Measurements from ENCODE around the gene ZNF469.
"Not testable (repeated sequence)": the region's sequence is repeated elsewhere in the genome, so short reads cannot be mapped to it uniquely, and the experiment has no call there.

The ZNF469 gene

DNA sequence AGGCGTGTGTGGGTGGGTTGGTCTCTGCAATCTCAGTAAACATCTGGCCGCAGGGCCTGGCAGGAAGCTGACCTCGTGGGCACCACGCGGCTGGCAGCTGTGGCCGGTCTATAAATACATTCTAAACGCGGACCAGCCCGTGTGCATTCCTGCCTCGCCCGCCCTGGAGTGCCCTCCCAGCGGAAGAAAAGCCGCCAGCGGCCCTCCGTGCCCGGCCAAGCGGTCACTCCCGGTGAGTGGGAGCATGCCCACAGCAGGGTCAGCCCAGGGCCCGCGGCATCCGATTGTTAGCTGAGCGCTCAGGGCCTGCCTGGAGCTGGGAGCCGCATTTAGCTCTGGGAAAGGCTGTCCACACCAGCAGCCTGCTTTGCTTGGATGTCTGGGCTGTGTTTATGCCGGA lies 10.3 kb downstream of the ZNF469 start:
- no peak for DNase-seq

DNA sequence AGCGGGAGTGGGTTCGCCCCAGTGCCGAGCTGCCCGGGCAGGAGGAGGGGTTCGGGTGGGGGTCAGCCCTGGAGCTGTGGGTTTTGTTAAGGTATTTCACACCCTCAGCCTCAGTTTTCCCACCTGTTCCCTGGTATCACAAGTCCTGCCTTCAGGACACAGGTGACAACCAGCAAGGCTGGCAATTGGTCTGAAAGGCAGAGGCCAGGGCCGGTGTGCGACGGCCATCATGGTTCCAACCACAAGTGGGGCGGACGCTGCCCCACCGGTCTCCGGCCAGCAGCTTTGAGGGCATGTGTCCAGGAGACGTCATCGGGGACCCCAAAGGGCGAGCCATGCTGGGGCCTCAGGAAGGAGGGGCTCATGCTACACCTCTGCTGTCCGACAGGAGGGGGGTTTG lies 10.8 kb downstream of the ZNF469 start:
- DNase-seq = no peak

- no peak for DNase-seq
Measured at GRCh38 chr16:88394426-88394825, 11.7 kb downstream of the ZNF469 start.

- no peak for DNase-seq
Measured at GRCh38 chr16:88395669-88396584, 13.2 kb downstream of the ZNF469 start.

DNA sequence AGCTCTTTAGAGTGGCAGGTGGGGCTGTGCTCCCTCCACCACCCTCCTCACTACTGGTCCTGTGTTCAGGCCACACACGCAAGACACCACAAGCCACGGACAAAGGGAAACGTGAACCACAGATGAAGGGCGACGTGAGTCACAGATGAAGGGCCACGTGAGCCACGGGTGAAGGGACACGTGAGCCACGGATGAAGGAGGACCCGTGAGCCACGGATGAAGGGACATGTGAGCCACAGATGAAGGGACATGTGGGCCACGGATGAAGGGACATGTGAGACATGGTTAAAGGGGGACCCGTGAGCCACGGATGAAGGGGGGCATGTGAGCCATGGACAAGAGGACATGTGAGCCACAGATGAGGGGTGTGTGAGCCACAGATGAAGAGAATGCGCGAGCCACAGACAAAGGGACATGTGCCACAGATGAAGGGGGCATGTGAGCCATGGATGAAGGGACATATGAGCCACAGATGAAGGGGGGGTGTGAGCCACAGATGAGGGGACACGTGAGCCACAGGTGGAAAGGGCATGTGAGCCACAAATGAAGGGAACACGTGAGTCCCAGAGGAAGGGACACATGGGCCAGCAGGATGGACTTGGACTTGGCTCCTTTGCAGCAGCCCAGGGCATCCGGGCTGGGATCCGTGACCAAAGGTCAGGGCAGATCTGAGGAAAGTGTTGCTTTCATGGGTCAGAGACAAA lies 15.6 kb downstream of the ZNF469 start:
- DNase-seq = no peak

DNA sequence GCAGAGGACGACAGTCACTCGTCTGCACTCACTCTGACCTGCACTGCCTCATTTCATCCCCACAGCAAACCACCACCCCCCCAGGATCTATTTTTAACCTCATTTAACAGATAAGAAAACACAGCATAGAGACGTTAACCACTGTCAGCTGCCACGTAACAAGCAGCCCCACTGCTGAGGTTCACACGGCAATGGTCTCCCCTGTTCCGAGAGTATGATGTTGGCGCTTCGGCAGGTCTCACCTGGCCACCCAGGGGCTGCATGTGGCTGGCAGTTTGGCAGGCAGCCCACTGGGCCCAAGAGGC lies 16.1 kb downstream of the ZNF469 start:
- DNase-seq = no peak

GRCh38 chr16:88400186-88400585 lies 17.4 kb downstream of the ZNF469 start:
- no peak for DNase-seq

GRCh38 chr16:88401604-88402246 lies 19.0 kb downstream of the ZNF469 start:
- no peak for DNase-seq

DNA sequence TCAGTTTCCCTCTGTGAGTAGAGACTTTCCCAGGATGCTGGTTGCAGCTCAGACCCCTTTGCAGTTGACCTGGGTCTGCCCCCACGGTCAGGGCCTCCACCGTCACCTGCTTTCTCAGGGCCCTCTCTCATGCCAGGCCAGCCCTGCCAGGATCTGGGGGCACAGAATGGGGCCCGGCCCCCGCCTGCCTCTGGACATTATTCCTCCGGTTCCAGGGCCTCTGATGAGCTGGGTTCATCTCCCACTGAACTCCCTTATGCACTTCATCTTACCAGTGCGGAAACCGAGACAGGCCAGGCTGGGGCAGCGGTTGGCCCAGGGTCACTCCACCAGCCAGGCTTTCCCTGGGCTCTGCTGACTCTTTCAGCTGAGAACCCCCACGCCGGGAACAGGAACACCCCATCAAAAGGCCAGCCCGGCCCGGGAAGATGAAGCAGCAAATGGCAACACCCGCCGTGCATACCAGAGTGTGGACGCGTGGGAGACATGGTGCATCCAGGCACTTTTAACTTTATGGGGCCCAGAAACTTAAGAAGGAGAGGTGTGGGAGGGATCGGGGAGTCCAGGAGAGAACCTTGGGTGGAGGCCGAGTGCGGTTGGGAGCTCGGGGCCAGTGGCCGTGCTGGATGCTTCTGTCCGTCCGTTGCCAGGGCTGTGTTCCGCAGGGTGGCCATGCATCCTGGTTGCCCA lies 19.9 kb downstream of the ZNF469 start:
- DNase-seq = no peak

DNA sequence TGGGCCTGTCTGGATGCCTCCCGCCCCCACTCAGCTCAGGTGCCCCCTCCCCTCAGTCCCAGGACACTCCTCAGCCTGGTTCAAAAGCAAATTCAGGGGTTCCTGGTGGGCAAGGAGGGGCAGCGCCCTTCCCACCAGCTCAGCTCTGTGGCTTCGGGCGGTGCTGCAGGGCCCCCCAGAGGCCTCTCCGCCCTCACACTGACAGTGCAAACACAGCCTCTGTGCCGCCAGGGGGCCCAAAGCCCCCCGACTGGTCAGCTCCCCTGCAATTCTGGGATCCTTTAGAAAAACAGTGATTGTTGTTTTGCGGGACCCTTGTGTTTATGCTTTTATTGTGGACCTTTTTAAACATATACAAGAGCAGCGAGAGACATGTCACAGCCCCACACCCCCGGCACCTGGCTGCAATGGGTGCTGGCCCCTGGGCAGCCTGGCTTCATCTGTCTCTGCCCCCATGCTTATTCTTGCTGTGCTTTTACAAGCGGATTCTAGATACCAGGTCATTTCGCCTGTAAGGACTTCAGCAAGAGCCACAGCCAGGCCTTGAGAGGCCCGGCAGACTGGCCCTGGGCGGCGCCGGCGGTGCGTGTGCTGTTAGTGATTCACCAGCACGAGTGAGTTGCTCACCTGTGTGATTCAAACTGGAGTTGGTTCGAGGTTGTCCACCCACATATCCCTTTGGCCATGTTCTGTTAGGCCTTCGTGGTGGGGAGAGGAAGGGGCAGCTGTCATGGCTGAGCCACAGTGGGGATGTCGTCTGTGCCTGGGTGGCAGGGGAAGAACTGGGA lies 21.2 kb downstream of the ZNF469 start:
- DNase-seq = no peak

- no peak for DNase-seq
Measured at GRCh38 chr16:88404769-88405168, 22.0 kb downstream of the ZNF469 start.

DNA sequence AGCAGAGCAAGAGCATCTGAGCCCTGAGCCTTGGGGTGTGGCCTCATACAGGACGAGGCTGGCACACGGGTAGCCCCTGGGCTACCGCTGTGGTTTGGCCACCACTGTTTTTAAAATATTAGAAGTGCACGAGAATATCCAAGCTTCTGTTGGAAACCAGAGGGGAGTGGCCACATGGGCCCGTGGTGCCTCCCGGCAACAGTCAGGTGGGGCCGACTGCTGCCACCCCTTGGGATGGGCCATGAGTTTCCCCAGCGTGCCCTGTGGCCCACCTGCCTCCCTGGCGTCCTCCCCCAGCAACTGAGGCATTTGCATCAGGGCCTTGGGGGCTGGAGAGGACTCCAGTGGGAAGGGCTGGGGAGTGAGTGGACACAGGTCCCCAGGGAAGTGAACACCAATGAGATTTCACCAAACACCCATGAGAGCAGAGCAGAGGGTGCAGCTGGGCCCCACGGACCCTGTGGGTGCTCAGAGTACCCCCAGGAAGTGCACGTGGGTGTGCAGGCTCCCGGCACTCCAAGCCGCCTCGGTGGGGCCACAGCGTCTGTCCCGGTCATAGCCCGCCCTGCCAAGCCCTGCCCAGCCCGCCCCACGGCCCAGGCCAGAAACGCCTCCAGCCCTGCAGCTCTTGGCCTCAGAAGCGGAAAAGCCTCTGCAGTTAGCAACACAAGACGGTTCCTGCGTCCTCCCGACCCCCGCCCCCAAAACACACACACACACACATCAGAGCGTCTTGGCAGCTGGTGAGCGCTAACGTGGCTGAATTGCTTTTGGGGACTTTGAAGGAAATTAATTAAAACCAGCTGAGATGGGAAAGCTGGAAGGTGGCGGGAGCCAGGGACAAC lies 22.7 kb downstream of the ZNF469 start:
- DNase-seq = no peak

DNA sequence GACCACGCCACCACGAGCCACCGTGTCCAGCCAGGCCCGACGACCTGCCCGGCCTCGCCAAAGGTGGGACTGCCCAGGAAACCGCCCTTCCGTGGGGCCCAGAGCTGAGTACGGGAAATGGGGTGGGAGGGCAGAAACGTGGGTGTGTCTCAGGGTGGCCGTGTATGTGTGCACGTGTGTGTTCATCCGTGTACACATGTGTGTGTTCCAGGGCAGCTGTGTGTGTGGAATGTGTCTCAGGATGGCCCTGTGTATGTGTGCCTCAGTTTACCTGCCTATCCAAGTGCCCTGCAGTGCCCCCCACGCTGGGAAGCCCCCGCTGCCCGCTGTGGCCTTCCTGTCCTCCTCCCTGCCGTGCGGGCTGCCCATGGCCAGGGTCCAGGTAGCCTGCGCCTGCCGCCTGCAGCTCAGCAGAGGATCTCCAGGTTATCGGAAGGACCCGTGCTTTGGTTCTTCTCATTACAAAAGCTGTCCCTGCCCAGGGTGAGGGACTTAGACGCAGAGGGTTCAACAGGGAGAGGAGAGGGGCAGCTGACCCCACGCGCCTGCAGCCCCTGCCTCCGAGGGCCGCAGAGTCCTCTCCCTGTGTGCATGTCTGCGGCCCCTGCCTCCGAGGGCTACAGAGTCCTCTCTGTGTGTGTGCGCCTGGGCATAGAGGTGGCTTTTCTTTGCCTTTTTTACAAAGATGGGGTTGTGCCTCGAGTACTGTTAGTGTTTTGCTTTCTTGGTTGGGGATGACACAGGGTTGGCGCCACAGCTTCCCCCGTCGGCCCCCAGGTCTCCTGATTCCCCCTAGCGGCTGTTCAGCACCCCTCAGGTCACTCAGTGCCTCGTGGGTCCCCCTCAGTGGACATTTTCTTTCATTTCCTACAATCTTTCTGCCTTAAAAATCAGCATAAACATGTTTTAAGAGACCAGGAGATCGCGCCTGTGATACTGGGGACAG lies 23.6 kb downstream of the ZNF469 start:
- no peak for DNase-seq

DNA sequence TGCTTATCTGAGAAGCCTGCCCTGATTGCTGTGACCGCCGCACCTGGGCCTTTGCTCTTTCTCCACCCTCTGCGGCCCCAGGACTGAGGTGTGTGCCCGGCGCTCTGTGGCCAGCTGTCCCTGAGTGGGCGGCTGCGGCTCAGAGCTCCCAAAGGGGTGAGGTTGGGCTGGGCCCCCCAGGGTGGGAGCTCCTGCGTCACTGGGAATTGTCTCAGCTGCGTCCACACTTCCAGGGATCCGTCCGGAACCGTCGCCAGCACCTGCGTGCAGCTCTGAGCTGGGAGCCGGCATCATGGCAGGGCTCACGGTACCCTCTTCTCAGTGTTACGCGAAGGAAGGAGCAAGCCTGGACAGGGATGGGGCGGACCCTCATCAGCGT lies 24.3 kb downstream of the ZNF469 start:
- no peak for DNase-seq

GRCh38 chr16:88407807-88408206 lies 25.0 kb downstream of the ZNF469 start:
- DNase-seq = no peak

- DNase-seq = no peak
Measured at GRCh38 chr16:88408561-88409142, 25.9 kb downstream of the ZNF469 start.

DNA sequence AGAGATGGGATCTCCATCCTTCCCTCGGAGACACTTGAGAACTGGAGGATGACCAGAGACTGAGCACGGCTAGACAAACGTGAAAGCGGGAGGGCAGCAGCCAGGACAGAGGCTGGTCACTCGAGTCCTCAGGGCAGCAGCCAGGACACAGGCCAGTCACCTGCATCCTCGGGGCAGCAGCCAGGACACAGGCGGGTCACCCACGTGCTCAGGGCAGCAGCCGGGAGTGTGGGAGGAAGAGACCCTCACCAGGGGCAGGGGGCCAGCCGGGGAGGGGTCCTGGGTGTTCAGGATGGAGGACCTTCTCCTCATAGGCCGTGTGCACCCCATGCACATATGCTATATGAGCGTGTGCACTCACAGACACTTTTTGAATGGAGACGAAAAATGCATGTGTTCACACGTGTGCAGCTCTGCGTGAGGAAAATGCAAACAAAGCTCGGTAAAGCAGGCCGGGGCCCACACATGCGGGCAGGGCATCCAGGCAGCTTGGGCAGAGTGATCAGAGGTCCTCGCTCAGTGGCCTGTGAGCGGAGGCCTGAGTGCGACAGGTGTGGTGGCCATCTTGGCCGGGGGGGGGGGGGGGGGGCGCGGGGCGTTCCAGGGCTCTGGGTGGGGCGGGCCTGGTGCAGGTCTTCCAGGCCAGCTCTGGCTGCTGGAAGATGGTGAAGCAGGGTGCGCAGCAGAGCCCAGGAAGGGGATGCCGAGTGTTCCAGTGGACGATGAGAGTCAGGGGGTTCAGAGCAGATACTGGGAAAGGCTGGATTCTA lies 26.7 kb downstream of the ZNF469 start:
- no peak for DNase-seq

DNA sequence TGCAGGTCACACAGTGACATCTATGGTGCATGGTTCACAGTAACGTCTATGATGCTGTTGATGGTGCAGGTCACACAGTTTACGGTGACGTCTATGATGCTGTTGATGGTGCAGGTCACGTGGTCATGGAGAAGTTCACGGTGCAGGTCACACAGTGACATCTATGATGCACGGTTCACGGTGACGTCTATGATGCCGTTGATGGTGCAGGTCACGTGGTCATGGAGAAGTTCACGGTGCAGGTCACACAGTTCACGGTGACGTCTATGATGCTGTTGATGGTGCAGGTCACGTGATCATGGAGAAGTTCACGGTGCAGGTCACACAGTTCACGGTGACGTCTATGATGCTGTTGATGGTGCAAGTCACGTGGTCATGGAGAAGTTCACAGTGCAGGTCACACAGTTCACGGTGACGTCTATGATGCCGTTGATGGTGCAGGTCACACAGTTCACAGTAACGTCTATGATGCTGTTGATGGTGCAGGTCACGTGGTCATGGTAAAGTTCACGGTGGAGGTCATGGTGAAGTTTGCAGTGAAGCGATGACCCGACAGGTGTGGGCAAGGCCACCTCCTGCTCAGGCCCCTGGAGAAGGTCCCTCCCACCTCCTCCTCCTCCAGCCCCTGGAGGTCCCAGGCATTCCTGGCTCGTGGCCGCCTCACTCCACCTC lies 27.7 kb downstream of the ZNF469 start:
- not testable (repeated sequence) for DNase-seq
